Endothelial cell of umbilical vein (primary cell): ENCODE data around the gene C13orf46. TPM values are rescaled to one million over a fixed set of nuclear protein-coding genes. Genes with fewer than 3 reads are reported as not detected.

Source experiments
- BruUV-seq: library from RNA; stranded (reverse); fragments of 400-500 nt; replicated peaks from 2 replicates; lab custom pipeline; 2021; lab: Mats Ljungman, UMichigan
- CTCF ChIA-PET: fragments of 300-600, 350-600 bp; sonication (Branson Sonifier 250); formaldehyde crosslinking; loops from one replicate; lab custom pipeline; 2021; ENCODE audit warnings: antibody characterized with exemption, inconsistent platforms; lab: Charles Lee
- POLR2A ChIA-PET: fragments of 300-600, 350-600 bp; sonication (Branson Sonifier 250); formaldehyde crosslinking; loops from one replicate; lab custom pipeline; 2021; ENCODE audit warnings: antibody characterized with exemption, inconsistent platforms; lab: Charles Lee
- DNase-seq: peaks from one replicate; pipeline ENCODE4 v3.0.0-alpha.2; 2011; ENCODE audit warnings: low read depth, low spot score
- FAIRE-seq: peaks from 2 replicates; lab custom pipeline; 2011; peaks lifted over from hg19 to GRCh38; lab: Jason Lieb, UNC
- H2AFZ ChIP-seq: 2 replicates; pipeline ENCODE4 v1.6.0; 2012; ENCODE audit warnings: low read depth, low read length, control low read depth, inconsistent platforms
- H3K27ac ChIP-seq: 2 replicates; pipeline ENCODE4 v1.5.1; 2011; ENCODE audit warnings: low read depth, mild to moderate bottlenecking, control low read depth, low read length, moderate library complexity; ENCODE audit not compliant: insufficient read depth
- H3K27me3 ChIP-seq, 2 experiments: 2 replicates each; pipeline versions ENCODE4 v1.6.0 to v1.6.1; 2011; ENCODE audit warnings: low read length in 2 of 2, mixed read lengths in 1 of 2; ENCODE audit not compliant: control insufficient read depth in 2 of 2, insufficient read depth in 2 of 2
- H3K36me3 ChIP-seq, 2 experiments: 2 replicates in 1 of 2; 3 replicates in 1 of 2; pipeline ENCODE4 v1.5.1; 2011; ENCODE audit warnings: low read length in 2 of 2, mild to moderate bottlenecking in 1 of 2, moderate library complexity in 1 of 2; ENCODE audit not compliant: control insufficient read depth in 2 of 2, insufficient read depth in 2 of 2; ENCODE audit errors: extremely low read depth in 1 of 2
- H3K4me1 ChIP-seq: 3 replicates; pipeline ENCODE4 v1.5.1; 2011; ENCODE audit warnings: mild to moderate bottlenecking, low read length; ENCODE audit not compliant: control insufficient read depth, insufficient read depth; ENCODE audit errors: extremely low read depth
- H3K4me2 ChIP-seq: 2 replicates; pipeline ENCODE4 v1.6.1; 2011; ENCODE audit warnings: low read length, control low read depth, mixed read lengths; ENCODE audit not compliant: insufficient read depth
- H3K4me3 ChIP-seq, 3 experiments: fragments of 200-600 bp in 1 of 3; sonication (generic), shearing (Covaris generic) in 1 of 3; replicated peaks in 1 of 3; 2 replicates each; pipeline ENCODE4 v1.5.1; 2011 to 2016; ENCODE audit warnings: control low read depth in 3 of 3, low read length in 3 of 3, mild to moderate bottlenecking in 2 of 3, inconsistent platforms in 1 of 3, low read depth in 1 of 3, moderate library complexity in 1 of 3; ENCODE audit not compliant: insufficient read depth in 1 of 3
- H3K79me2 ChIP-seq: 2 replicates; pipeline ENCODE4 v1.6.0; 2012; ENCODE audit warnings: low read length, inconsistent platforms; ENCODE audit not compliant: control insufficient read depth, insufficient read depth
- H3K9ac ChIP-seq: replicated peaks from 2 replicates; pipeline ENCODE3; 2011; ENCODE audit warnings: low read length, control low read depth; ENCODE audit not compliant: insufficient read depth; ENCODE audit errors: extremely low read depth
- H3K9me1 ChIP-seq: replicated peaks from 3 replicates; pipeline ENCODE4 v1.6.0; 2011; ENCODE audit warnings: mild to moderate bottlenecking, low read length; ENCODE audit not compliant: control insufficient read depth, insufficient read depth; ENCODE audit errors: extremely low read depth
- H3K9me3 ChIP-seq: replicated peaks from 2 replicates; pipeline ENCODE4 v1.5.1; 2012; ENCODE audit warnings: low read length, inconsistent platforms; ENCODE audit not compliant: control insufficient read depth, insufficient read depth
- H4K20me1 ChIP-seq: replicated peaks from 2 replicates; pipeline ENCODE3; 2011; ENCODE audit warnings: mild to moderate bottlenecking, low read length; ENCODE audit not compliant: control insufficient read depth, insufficient read depth; ENCODE audit errors: extremely low read depth
- EZH2 ChIP-seq: IDR thresholded peaks from 2 replicates; pipeline ENCODE4 v1.6.1; 2012; ENCODE audit warnings: borderline replicate concordance, low read depth, mild to moderate bottlenecking, moderate library complexity, low read length, inconsistent platforms; ENCODE audit not compliant: severe bottlenecking
- FOS ChIP-seq: IDR thresholded peaks from 2 replicates; pipeline ENCODE4 v1.6.1; 2011; ENCODE audit warnings: mild to moderate bottlenecking, low read length, moderate library complexity, borderline replicate concordance; ENCODE audit not compliant: insufficient read depth
- GATA2 ChIP-seq: IDR thresholded peaks from 2 replicates; pipeline ENCODE4 v1.7.0; 2011; ENCODE audit warnings: low read depth, mild to moderate bottlenecking, moderate library complexity, mixed read lengths, low read length; ENCODE audit not compliant: insufficient read length, insufficient read depth
- JUN ChIP-seq: IDR thresholded peaks from 2 replicates; pipeline ENCODE4 v1.6.1; 2011; ENCODE audit warnings: borderline replicate concordance, low read depth; ENCODE audit not compliant: insufficient read length, insufficient read depth
- MYC ChIP-seq: IDR thresholded peaks from one replicate; pipeline ENCODE4 v1.6.1; 2011; ENCODE audit warnings: mild to moderate bottlenecking, low read depth, low read length
- POLR2A ChIP-seq: IDR thresholded peaks from 2 replicates; pipeline ENCODE4 v1.6.1; 2012; ENCODE audit warnings: low read depth, mild to moderate bottlenecking, control low read depth, low read length
- POLR2AphosphoS5 ChIP-seq: IDR thresholded peaks from 2 replicates; pipeline ENCODE4 v1.6.1; 2012; ENCODE audit warnings: low read depth, mild to moderate bottlenecking, control low read depth, low read length, moderate library complexity; ENCODE audit not compliant: insufficient read depth
- dilution Hi-C: fragments of 300-500 bp; cut with MboI; formaldehyde crosslinking; loops from one replicate; pipeline ENCODE4 v1.15.0; 2019; ENCODE audit warnings: low sequenced_read_pairs; ENCODE audit not compliant: extremely low pct_ligation_motif_present
- intact Hi-C: fragments of 100-400 bp; cut with micrococcal nuclease; formaldehyde crosslinking; loops from one replicate; pipeline ENCODE4 v1.10.0; 2022
- polyA plus RNA-seq, 4 experiments: library from polyadenylated mRNA; depleted of rRNA in 3 of 4; stranded (reverse) in 3 of 4; unstranded in 1 of 4; fragments of >200 nt; gene quantifications; 2 replicates each; pipeline versions ENCODE4 v1.2.1 to v1.2.3, GENCODE V29; 2011 to 2012; ENCODE audit warnings: missing spikeins in 1 of 4
- total RNA-seq: library from RNA; stranded (reverse); gene quantifications from 2 replicates; pipeline ENCODE4 v1.2.3, GENCODE V29; 2021
- TF ChIP-seq, protein P1 (sequence below): IDR thresholded peaks from 2 replicates; pipeline ENCODE4 v1.6.1; 2011; ENCODE audit not compliant: insufficient read depth, insufficient read length
- TF ChIP-seq, protein P2 (sequence below), 2 donors: IDR thresholded peaks; 1 replicate in 1 of 2; 2 replicates in 1 of 2; pipeline ENCODE4 v1.5.1; 2011; ENCODE audit warnings: low read length in 2 of 2, mild to moderate bottlenecking in 2 of 2, moderate library complexity in 2 of 2, control low read depth in 1 of 2, inconsistent platforms in 1 of 2, low read depth in 1 of 2; ENCODE audit not compliant: insufficient read depth in 1 of 2; ENCODE audit errors: extremely low read depth in 1 of 2

The C13orf46 gene
- total and polyA plus RNA-seq, 2 donors (not counting 3 experiments of a cell fraction or from before 2014, with no cell fraction given), result 1.3 to 1.7 TPM

GRCh38 chr13:113967206-113967720 lies 6.6 kb downstream of the C13orf46 start:
- Histone ChIP-seq H3K36me3 (peaks cover 0 to 1% of the 10 kb centered on the region in 2 experiments), H3K9ac (no peak overlapping the region), H3K9me3 (no peaks in the 10 kb centered on the region), H3K4me3 (no peak overlapping the region), H3K4me2 (no peak overlapping the region), H3K27ac (no peak overlapping the region), H3K79me2 (no peaks in the 10 kb centered on the region), H3K27me3 (no peaks in the 10 kb centered on the region), H3K4me1 (no peaks in the 10 kb centered on the region), H4K20me1 (no peaks in the 10 kb centered on the region), H3K9me1 (no peaks in the 10 kb centered on the region), H2AFZ (no peak overlapping the region)
- intact Hi-C loops, result no loop called here
- ChIA-PET CTCF (no interaction called here), POLR2A (no interaction called here)
- dilution Hi-C loops, result no loop called here
- no TSS peak for BruUV-seq
- DNase-seq, result no peak
- TF ChIP-seq FOS (no peak), MYC (no peak), POLR2A (no peak), JUN (no peak), EZH2 (no peak), POLR2AphosphoS5 (no peak), GATA2 (no peak)
- TF ChIP-seq, protein P1, sequence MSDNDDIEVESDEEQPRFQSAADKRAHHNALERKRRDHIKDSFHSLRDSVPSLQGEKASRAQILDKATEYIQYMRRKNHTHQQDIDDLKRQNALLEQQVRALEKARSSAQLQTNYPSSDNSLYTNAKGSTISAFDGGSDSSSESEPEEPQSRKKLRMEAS, result no peak
- TF ChIP-seq, protein P2, sequence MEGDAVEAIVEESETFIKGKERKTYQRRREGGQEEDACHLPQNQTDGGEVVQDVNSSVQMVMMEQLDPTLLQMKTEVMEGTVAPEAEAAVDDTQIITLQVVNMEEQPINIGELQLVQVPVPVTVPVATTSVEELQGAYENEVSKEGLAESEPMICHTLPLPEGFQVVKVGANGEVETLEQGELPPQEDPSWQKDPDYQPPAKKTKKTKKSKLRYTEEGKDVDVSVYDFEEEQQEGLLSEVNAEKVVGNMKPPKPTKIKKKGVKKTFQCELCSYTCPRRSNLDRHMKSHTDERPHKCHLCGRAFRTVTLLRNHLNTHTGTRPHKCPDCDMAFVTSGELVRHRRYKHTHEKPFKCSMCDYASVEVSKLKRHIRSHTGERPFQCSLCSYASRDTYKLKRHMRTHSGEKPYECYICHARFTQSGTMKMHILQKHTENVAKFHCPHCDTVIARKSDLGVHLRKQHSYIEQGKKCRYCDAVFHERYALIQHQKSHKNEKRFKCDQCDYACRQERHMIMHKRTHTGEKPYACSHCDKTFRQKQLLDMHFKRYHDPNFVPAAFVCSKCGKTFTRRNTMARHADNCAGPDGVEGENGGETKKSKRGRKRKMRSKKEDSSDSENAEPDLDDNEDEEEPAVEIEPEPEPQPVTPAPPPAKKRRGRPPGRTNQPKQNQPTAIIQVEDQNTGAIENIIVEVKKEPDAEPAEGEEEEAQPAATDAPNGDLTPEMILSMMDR (IDR thresholded peaks at IDR 0.05; ENCODE audit: extremely low read depth in 1 of 2, insufficient read depth in 1 of 2, low read depth in 1 of 2, low read length in 2 of 2), result no peak
- no peak for FAIRE-seq
